HG03066 (cell line): ENCODE data around the gene NOXA1.
"Not testable (repeated sequence)": the region's sequence is repeated elsewhere in the genome, so short reads cannot be mapped to it uniquely, and the experiment has no call there.

Experiments used
- ATAC-seq: cut with Tn5 transposase; IDR thresholded peaks from one replicate; pipeline ENCODE4 v1.9.1; 2021; ENCODE audit warnings: low read depth; ENCODE audit not compliant: unreplicated experiment

Gene NOXA1

GRCh38 chr9:137422604-137423513 is at the start of gene NOXA1, which contains the start of gene EXD3:
NOXA1 (plus strand) TSS chr9:137423393; CDS start chr9:137423530, 137 bp downstream.
EXD3 (minus strand) TSS chr9:137423162; CDS start chr9:137395357, 27,805 bp downstream.
- peak; percentile 78 for ATAC-seq

- ATAC-seq = no peak
Observed at GRCh38 chr9:137373611-137373980, 49.6 kb upstream of the NOXA1 start.

GRCh38 chr9:137374131-137374845 is 48.9 kb upstream of the NOXA1 start:
- ATAC-seq = no peak

- ATAC-seq = no peak
Observed at GRCh38 chr9:137375321-137376058, 47.7 kb upstream of the NOXA1 start.

GRCh38 chr9:137376386-137376785 is 46.8 kb upstream of the NOXA1 start:
- no peak for ATAC-seq

- not testable (repeated sequence) for ATAC-seq
Observed at GRCh38 chr9:137378688-137379410, 44.3 kb upstream of the NOXA1 start.

- ATAC-seq = no peak
Observed at GRCh38 chr9:137379761-137380161, 43.4 kb upstream of the NOXA1 start.

- no peak for ATAC-seq
Observed at GRCh38 chr9:137380171-137380570, 43.0 kb upstream of the NOXA1 start.

GRCh38 chr9:137380606-137381005 is 42.6 kb upstream of the NOXA1 start:
- no peak for ATAC-seq

GRCh38 chr9:137381501-137382443 is 41.4 kb upstream of the NOXA1 start:
- ATAC-seq = no peak

GRCh38 chr9:137382444-137383080 is 40.6 kb upstream of the NOXA1 start:
- no peak for ATAC-seq

GRCh38 chr9:137383081-137383783 is 40.0 kb upstream of the NOXA1 start:
- ATAC-seq = no peak

- no peak for ATAC-seq
Observed at GRCh38 chr9:137383784-137384756, 39.1 kb upstream of the NOXA1 start.

GRCh38 chr9:137385061-137385655 is 38.0 kb upstream of the NOXA1 start:
- no peak for ATAC-seq

- ATAC-seq = not testable (repeated sequence)
Observed at GRCh38 chr9:137386507-137387113, 36.6 kb upstream of the NOXA1 start.
